OCI-LY1 (cell line): Measurements from ENCODE around the gene SPACA7.

Experiments used
- H2AFZ ChIP-seq: fragments of 200-600 bp; sonication (generic), shearing (Covaris generic); 2 replicates; pipeline ENCODE4 v1.6.0; 2014; ENCODE audit warnings: antibody characterized with exemption, mild to moderate bottlenecking, low read length
- H3F3A ChIP-seq: fragments of 200-600 bp; sonication (generic), shearing (Covaris generic); 2 replicates; pipeline ENCODE4 v1.6.0; 2014; ENCODE audit warnings: mild to moderate bottlenecking, antibody characterized with exemption, low read length, moderate library complexity; ENCODE audit not compliant: insufficient read depth
- H3K27ac ChIP-seq: fragments of 200-600 bp; sonication (generic); 2 replicates; pipeline ENCODE4 v1.5.1; 2014; ENCODE audit warnings: low read length, mixed run types, mild to moderate bottlenecking, low read depth; ENCODE audit not compliant: poor library complexity, severe bottlenecking
- H3K27me3 ChIP-seq: fragments of 200-600 bp; sonication (generic); 2 replicates; pipeline ENCODE4 v1.6.0; 2014; ENCODE audit warnings: antibody characterized with exemption, mild to moderate bottlenecking, low read length, moderate library complexity; ENCODE audit not compliant: insufficient read depth
- H3K36me3 ChIP-seq: fragments of 200-600 bp; sonication (generic); 2 replicates; pipeline ENCODE4 v1.6.1; 2014; ENCODE audit warnings: mild to moderate bottlenecking, antibody characterized with exemption, low read length, moderate library complexity, mixed read lengths; ENCODE audit not compliant: insufficient read depth
- H3K4me1 ChIP-seq: fragments of 200-600 bp; sonication (generic); 2 replicates; pipeline ENCODE4 v1.5.1; 2014; ENCODE audit warnings: mild to moderate bottlenecking, low read length, moderate library complexity; ENCODE audit not compliant: insufficient read depth, severe bottlenecking
- H3K4me2 ChIP-seq: fragments of 200-600 bp; sonication (generic), shearing (Covaris generic); 2 replicates; pipeline ENCODE4 v1.6.1; 2014; ENCODE audit warnings: low read length
- H3K4me3 ChIP-seq: fragments of 200-600 bp; sonication (generic); 2 replicates; pipeline ENCODE4 v1.5.1; 2014; ENCODE audit warnings: low read length, low read depth, mild to moderate bottlenecking, mixed read lengths; ENCODE audit not compliant: poor library complexity, severe bottlenecking
- H3K79me2 ChIP-seq: fragments of 200-600 bp; shearing (Covaris generic); 2 replicates; pipeline ENCODE4 v1.6.1; 2016; ENCODE audit warnings: mixed run types, low read length, mixed read lengths; ENCODE audit not compliant: insufficient read depth
- H3K9ac ChIP-seq: fragments of 200-600 bp; sonication (generic), shearing (Covaris generic); 2 replicates; pipeline ENCODE4 v1.6.1; 2014; ENCODE audit warnings: mild to moderate bottlenecking, low read length, mixed read lengths
- H3K9me2 ChIP-seq: fragments of 200-600 bp; sonication (generic), shearing (Covaris generic); 2 replicates; pipeline ENCODE4 v1.6.1; 2014; ENCODE audit warnings: low read depth, mild to moderate bottlenecking, low read length, mixed read lengths
- H3K9me3 ChIP-seq: fragments of 200-600 bp; shearing (Covaris generic); 2 replicates; pipeline ENCODE4 v1.6.1; 2014; ENCODE audit warnings: low read length, mixed read lengths
- H4K20me1 ChIP-seq: fragments of 200-600 bp; sonication (generic), shearing (Covaris generic); 2 replicates; pipeline ENCODE4 v1.6.0; 2016; ENCODE audit warnings: mild to moderate bottlenecking, low read length; ENCODE audit not compliant: insufficient read depth
- EZH2 ChIP-seq: fragments of 200-600 bp; sonication (generic), shearing (Covaris generic); IDR thresholded peaks from 2 replicates; pipeline ENCODE4 v1.8.0; 2017; ENCODE audit warnings: borderline replicate concordance, mixed run types, mild to moderate bottlenecking, antibody characterized with exemption, low read length, moderate library complexity, mixed read lengths
- TF ChIP-seq, protein P1 (sequence below): fragments of 200-600 bp; sonication (generic), shearing (Covaris generic); IDR thresholded peaks from 2 replicates; pipeline ENCODE4 v1.5.1; 2017; ENCODE audit warnings: mild to moderate bottlenecking, antibody characterized with exemption, low read length, moderate library complexity, mixed read lengths

SPACA7 gene

DNA sequence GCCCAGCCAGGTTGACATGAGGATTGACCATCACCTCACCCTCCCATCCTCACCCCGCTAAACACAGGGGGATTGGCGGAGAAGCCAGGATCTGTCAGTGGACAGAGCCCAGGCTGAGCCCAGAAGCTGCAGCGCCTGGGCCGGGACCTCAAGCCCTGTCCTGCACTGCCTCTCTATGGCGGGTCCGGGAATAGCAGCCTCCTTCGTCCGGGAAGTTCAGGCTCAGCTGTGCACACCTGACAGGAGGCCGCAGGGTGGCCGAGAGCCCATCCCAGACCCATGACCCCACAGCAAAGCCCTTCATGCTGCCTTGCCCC, 67.8 kb downstream of the SPACA7 start:
- no peaks in the 10 kb centered on the region for H3K9me3 ChIP-seq
- H3K27me3 ChIP-seq = no peaks in the 10 kb centered on the region; the same call in 1 of the 2 replicates
- no peaks in the 10 kb centered on the region for H3K9me2 ChIP-seq
- no peak overlapping the region for H3K9ac ChIP-seq
- H3K4me2 ChIP-seq = no peak overlapping the region
- no peaks in the 10 kb centered on the region for H3K36me3 ChIP-seq
- no peak overlapping the region for H2AFZ ChIP-seq
- H3K4me1 ChIP-seq = no peaks in the 10 kb centered on the region
- no peaks in the 10 kb centered on the region for H3F3A ChIP-seq
- TF ChIP-seq, protein P1, sequence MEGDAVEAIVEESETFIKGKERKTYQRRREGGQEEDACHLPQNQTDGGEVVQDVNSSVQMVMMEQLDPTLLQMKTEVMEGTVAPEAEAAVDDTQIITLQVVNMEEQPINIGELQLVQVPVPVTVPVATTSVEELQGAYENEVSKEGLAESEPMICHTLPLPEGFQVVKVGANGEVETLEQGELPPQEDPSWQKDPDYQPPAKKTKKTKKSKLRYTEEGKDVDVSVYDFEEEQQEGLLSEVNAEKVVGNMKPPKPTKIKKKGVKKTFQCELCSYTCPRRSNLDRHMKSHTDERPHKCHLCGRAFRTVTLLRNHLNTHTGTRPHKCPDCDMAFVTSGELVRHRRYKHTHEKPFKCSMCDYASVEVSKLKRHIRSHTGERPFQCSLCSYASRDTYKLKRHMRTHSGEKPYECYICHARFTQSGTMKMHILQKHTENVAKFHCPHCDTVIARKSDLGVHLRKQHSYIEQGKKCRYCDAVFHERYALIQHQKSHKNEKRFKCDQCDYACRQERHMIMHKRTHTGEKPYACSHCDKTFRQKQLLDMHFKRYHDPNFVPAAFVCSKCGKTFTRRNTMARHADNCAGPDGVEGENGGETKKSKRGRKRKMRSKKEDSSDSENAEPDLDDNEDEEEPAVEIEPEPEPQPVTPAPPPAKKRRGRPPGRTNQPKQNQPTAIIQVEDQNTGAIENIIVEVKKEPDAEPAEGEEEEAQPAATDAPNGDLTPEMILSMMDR = peak; percentile 90
- TF ChIP-seq EZH2 = no peak
- no peaks in the 10 kb centered on the region for H3K79me2 ChIP-seq
- H3K4me3 ChIP-seq = no peak overlapping the region
- H3K27ac ChIP-seq = no peak overlapping the region
- H4K20me1 ChIP-seq = no peaks in the 10 kb centered on the region

DNA sequence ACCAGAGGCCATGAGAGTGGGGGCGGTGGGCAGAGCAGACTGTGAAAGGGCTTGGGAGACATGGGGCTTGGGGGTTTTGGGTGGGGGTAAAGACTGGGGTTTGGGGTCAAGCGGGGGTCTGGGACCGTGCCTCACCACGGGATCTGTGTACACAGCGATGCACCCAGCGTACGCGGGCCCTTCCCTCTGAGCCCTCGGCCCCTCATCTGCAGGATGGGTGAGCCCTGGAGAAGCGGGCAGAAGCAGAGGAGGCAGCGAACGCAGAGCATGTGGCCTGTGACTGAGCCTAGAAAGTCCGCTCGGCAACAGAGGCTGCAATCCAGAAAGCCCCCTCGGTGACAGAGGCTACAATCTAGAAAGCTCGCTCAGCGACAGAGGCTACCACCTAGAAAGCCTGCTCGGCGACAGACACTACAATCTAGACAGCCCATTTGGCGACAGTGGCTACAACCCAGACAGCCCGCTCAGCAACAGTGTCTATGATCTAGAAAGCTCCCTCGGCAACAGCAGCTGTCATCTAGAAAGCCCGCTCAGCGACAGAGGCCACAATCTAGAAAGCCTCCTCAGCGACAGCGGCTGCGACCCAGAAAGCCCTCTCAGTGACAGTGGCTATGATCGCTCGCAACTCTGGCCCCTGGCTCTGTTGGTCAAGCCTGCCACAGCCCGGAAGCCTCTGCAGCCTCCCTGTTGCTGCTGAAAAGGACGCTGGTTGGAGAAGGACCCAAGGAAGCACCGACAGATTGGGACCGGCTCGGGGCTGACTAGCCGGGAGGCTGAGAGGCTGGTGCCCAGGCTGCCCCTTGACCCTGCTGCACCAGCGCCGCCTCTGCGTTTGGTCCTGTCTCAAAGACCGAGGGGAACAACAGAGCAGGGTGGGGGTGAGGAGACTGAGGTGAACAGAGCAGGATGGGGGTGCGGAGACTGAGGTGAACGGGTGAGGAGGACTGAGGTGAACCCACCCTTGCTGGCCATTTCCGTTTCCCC, 68.6 kb downstream of the SPACA7 start:
- Histone ChIP-seq H3K9me3 (no peaks in the 10 kb centered on the region), H3K36me3 (no peaks in the 10 kb centered on the region), H4K20me1 (no peaks in the 10 kb centered on the region), H3K9me2 (no peaks in the 10 kb centered on the region), H3K4me3 (no peak overlapping the region), H3K4me1 (no peaks in the 10 kb centered on the region), H3K27me3 (no peaks in the 10 kb centered on the region; the same call in 1 of the 2 replicates), H2AFZ (no peak overlapping the region), H3F3A (no peaks in the 10 kb centered on the region), H3K9ac (no peak overlapping the region), H3K27ac (no peak overlapping the region), H3K4me2 (no peak overlapping the region), H3K79me2 (no peaks in the 10 kb centered on the region)
- TF ChIP-seq EZH2 = no peak
- TF ChIP-seq, protein P1 = no peak

DNA sequence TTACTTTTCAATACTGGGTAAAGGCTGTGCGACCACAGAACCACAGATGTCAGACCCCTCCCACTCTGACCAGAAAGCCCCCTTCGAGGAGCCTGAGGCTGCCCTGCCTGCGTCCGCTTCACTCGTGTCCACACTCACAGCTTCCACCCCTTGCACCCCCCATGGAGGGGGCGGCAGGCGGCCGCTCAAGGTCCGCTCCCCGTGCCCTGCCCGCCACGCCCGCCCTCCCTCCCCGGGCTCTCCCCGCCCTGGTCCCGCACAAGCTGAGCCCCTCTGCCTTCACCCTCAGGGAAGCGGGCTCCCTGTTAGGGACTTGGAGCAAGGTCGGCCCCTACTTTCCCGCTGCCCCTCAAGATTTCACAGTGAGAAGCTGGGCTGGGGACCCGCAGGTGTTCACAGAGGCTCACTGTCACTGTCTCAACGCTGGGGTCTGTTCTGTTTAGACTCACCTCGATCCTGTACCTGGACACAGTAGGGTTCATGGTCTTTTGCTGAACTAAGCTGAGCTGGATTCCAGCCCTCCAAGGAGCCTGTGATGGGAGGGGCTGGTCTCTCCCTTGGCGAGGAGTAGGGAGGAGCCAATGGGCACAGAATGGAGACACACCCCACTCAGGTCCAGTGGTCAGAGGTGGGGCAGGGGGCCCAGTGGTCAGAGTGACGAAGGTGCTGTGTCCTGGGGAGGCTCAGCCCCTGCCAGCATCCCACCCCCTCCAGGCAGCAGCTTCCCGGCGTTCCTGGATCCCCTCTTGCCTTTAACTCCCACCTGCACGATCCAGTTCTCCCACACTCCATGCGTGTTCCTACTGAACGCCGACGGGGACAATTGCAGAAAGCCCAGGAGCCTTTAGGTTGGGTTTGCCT, 69.5 kb downstream of the SPACA7 start:
- Histone ChIP-seq H3K4me2 (no peak overlapping the region), H3K9me3 (no peaks in the 10 kb centered on the region), H3K36me3 (no peaks in the 10 kb centered on the region), H2AFZ (no peak overlapping the region), H3K9me2 (no peaks in the 10 kb centered on the region), H3K27ac (no peak overlapping the region), H3F3A (no peaks in the 10 kb centered on the region), H3K9ac (no peak overlapping the region), H3K27me3 (no peaks in the 10 kb centered on the region; the same call in 1 of the 2 replicates), H3K4me3 (no peak overlapping the region), H3K4me1 (no peaks in the 10 kb centered on the region), H3K79me2 (no peaks in the 10 kb centered on the region), H4K20me1 (no peaks in the 10 kb centered on the region)
- TF ChIP-seq, protein P1 = no peak
- TF ChIP-seq EZH2 = no peak
